AML-193 (cell line): Measurements from ENCODE around the gene CCNB2.

Experiments used
- DNase-seq, 2 experiments: peaks; one replicate each; lab custom pipeline; 2025; lab: John Stamatoyannopoulos, UW

Gene CCNB2

DNA sequence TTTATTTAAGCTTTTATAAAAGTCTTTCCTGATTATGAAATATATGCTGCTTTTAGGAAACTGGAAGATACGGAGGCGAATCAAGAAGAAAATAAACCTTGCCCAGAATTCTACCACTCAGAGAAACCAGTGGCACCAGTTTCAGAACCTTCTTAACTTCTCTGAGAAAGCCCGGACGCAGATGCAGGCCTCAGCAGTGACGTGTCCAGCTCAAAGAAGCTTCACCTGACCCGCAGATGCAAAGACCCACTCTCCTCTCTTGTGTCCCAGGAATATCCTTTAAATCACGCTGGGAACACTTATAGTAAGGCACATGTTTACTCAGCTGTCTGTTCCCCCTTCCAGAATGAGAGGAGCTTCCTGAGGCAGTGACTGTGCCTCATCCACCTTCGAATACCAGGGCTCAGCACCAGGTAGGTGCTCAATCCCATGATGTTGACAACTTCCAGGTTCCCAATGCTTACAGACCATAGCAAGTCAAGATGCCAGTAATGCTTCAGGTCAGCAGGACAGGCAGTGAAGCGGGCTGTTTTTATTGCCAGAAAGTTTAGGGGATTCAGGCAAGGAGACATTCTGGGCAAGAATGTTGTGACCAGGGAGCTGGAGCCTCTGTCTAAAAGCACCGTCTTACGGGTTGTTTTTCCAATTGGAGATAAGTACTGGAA lies 61.8 kb downstream of the CCNB2 start:
- no peak for DNase-seq

DNA sequence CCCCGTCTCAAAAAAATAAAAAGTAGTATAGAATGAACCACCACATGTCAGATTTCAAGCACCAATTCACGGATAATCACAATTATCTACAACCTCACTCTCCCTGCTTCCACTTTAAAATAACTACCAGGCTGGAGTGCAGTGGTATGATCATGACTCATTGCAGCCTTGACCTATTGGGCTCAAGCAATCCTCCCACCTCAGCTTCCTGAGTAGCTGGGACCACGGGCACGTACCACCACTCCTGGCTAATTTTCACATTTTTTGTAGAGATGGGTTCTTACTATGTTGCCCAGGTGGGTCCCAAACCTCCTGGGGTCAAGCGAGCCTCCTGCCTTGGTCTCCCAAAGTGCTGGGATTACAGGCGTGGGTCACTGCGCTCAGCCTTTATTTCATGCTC lies 63.6 kb downstream of the CCNB2 start:
- DNase-seq = no peak

DNA sequence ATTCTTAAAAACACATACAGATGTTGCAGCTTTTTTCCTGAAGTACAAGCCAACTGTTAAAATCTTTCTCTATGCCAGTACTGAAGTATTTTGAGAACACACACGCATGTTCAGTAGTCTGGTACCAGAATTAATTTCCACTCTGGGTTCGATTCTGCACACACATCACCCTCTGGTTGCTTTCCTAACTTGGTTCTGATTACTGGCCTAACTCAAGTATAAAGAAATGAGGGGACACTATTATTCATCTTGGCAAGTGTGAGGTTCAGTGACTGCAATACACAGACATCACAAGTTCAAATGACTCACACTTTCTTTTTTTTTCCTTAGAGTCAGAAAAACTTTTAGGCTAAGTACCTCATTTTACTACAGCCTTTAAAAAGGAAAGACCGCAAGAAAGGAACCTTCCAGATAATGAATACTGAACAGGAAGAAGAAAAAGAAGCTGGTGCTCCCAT lies 64.3 kb downstream of the CCNB2 start:
- no peak for DNase-seq

DNA sequence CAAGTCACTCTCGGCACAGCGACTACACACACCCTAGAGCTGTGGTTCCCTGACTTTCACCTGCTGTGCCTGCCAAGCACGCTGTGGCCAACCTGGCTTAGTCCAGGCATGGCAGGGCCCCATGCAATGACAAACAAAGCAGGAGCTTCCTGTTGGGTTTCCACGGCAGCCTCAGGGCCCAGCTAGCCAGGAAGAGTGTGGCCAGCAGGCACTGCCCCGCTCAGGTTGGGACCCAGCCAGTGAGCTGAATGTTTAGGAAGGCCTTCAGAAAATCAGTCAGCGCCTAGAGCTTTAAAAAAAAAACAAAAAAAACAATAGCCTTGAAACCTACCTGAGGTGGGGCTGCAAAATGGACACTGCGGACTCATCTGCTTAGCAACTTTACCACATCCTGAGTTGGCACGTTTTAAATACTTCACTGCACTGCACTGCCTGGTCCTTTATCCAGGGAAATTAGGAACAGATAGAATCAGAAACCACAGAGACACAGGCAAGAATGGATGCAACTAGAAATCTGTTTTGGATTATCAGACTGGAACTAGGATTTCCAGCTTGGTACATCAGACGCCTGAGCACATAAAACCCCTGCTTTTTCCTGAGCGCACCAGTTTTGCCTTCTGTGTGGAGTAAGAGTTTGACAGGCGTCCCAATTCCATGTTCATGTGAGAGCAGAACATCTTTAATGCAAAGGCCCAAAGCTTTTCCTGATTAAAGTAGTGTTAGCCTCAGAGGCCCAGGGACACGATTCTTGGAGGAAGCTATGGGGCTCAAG lies 65.5 kb downstream of the CCNB2 start:
- DNase-seq = no peak

- no peak for DNase-seq
Measured at GRCh38 chr15:59171067-59171397, 66.1 kb downstream of the CCNB2 start.

GRCh38 chr15:59172289-59172901 lies 67.4 kb downstream of the CCNB2 start:
- no peak for DNase-seq

- no peak for DNase-seq
Measured at GRCh38 chr15:59173194-59173593, 68.2 kb downstream of the CCNB2 start.

- no peak for DNase-seq
Measured at GRCh38 chr15:59174151-59174834, 69.3 kb downstream of the CCNB2 start.
